ENCODE measurements around the gene ZNF385B. TPM values are rescaled to one million over a fixed set of nuclear protein-coding genes. Genes with fewer than 3 reads are reported as not detected.

Gene ZNF385B
- total RNA-seq, 1 experiment from 2014 or later = 9.3 TPM

- BruUV-seq (replicated peaks) = no TSS peak
- no peaks in the 10 kb centered on the region for H4K20me1 ChIP-seq (ENCODE audit: insufficient read depth)
Observed at GRCh38 chr2:179437430-179437829, 424.0 kb downstream of the ZNF385B start.

More at GRCh38 chr2:179437430-179437829, 424.0 kb downstream of the ZNF385B start:
- no peak overlapping the region for H3K27ac ChIP-seq (ENCODE audit: low read depth, low read length)
- no peak overlapping the region for H3K9ac ChIP-seq (ENCODE audit: low read length)
- TF ChIP-seq EZH2phosphoT487 (IDR thresholded peaks at IDR 0.05; ENCODE audit: borderline replicate concordance) (no peak), REST (IDR thresholded peaks at IDR 0.05; ENCODE audit: low read depth) (no peak), SP1 (IDR thresholded peaks at IDR 0.05; ENCODE audit: low read depth) (no peak), EZH2 (IDR thresholded peaks at IDR 0.05) (no peak), ATF3 (IDR thresholded peaks at IDR 0.05) (no peak), CTCF (IDR thresholded peaks at IDR 0.05 in 2 of 3, conservative IDR thresholded peaks at IDR 0.05 in 1 of 3; ENCODE audit: borderline replicate concordance in 1 of 3, insufficient read depth in 1 of 3, low read depth in 2 of 3, low read length in 2 of 3) (no peak), YY1 (IDR thresholded peaks at IDR 0.05; ENCODE audit: extremely low read depth, insufficient replicate concordance, low read depth, low read length) (no peak), ZFX (IDR thresholded peaks at IDR 0.05) (no peak), POLR2AphosphoS5 (IDR thresholded peaks at IDR 0.05; ENCODE audit: low read depth, low read length) (no peak), TCF7L2 (IDR thresholded peaks at IDR 0.05; ENCODE audit: borderline replicate concordance, extremely low read depth, insufficient read depth, insufficient read length) (no peak), FOSL1 (IDR thresholded peaks at IDR 0.05; ENCODE audit: low read depth) (no peak), EGR1 (IDR thresholded peaks at IDR 0.05; ENCODE audit: low read depth) (no peak), MAX (IDR thresholded peaks at IDR 0.05) (no peak)
- ChIA-PET CTCF (no interaction called here), RAD21 (ENCODE audit: low non-redundant PET in 1 of 2, low total read pairs in 2 of 2, uncharacterized antibody in 2 of 2, unreplicated experiment in 2 of 2) (no interaction called here), POLR2A (no interaction called here)
- no peak for ATAC-seq
- H3K4me2 ChIP-seq (ENCODE audit: low read length) = no peak overlapping the region
- no peak overlapping the region for H3K4me3 ChIP-seq (replicated peaks in 1 of 2; ENCODE audit: low read depth in 1 of 2, low read length in 2 of 2)
- no peak for DNase-seq (ENCODE audit: low read depth, low spot score)
- no peak overlapping the region for H2AFZ ChIP-seq (ENCODE audit: low read depth, low read length, poor library complexity, severe bottlenecking)
- H3K9me2 ChIP-seq (ENCODE audit: insufficient read depth) = no peaks in the 10 kb centered on the region
- H3K4me1 ChIP-seq (ENCODE audit: control insufficient read depth in 1 of 2, insufficient read depth in 2 of 2, low read length in 2 of 2) = no peaks in the 10 kb centered on the region
- H3K9me3 ChIP-seq (ENCODE audit: control insufficient read depth in 1 of 2, insufficient read depth in 1 of 2, low read depth in 1 of 2, low read length in 2 of 2) = no peaks in the 10 kb centered on the region
- no peaks in the 10 kb centered on the region for H3K79me2 ChIP-seq (ENCODE audit: insufficient read depth, low read length)
- no peaks in the 10 kb centered on the region for H3K27me3 ChIP-seq (ENCODE audit: insufficient read depth, low read length)
- no peaks in the 10 kb centered on the region for H3K36me3 ChIP-seq (ENCODE audit: control insufficient read depth in 1 of 2, insufficient read depth in 2 of 2, low read length in 2 of 2)
- intact Hi-C loops (cut with micrococcal nuclease) = no loop called here

Measured in HCT116 (cell line).